Caco-2 (cell line): ENCODE data around the gene EPS8L2. TPM values are rescaled to one million over a fixed set of nuclear protein-coding genes. Genes with fewer than 3 reads are reported as not detected.

Experiments used
- BruUV-seq: library from RNA; stranded (reverse); fragments of 400-500 nt; replicated peaks from 2 replicates; lab custom pipeline; 2021; lab: Mats Ljungman, UMichigan
- CTCF ChIA-PET: fragments of 300-600 bp; sonication (Branson Sonifier 250); formaldehyde crosslinking; loops from one replicate; lab custom pipeline; 2022; ENCODE audit warnings: antibody characterized with exemption; lab: Charles Lee
- POLR2A ChIA-PET: fragments of 300-600 bp; sonication (Branson Sonifier 250); formaldehyde crosslinking; loops from one replicate; lab custom pipeline; 2022; ENCODE audit warnings: antibody characterized with exemption; lab: Charles Lee
- DNase-seq, 2 experiments: peaks; one replicate each; pipeline versions ENCODE4 v3.0.0 to v3.0.0-alpha.2; 2020 to 2022
- H3K27me3 ChIP-seq: replicated peaks from 2 replicates; pipeline ENCODE4 v1.6.0; 2011; ENCODE audit warnings: low read length; ENCODE audit not compliant: control insufficient read depth, insufficient read depth
- H3K36me3 ChIP-seq: 2 replicates; pipeline ENCODE4 v1.5.1; 2011; ENCODE audit warnings: low read length; ENCODE audit not compliant: control insufficient read depth, insufficient read depth
- H3K4me1 ChIP-seq: fragments of 250-450 bp; sonication (Bioruptor Pico); 2 replicates; pipeline ENCODE4 v1.5.1; 2020; ENCODE audit warnings: mild to moderate bottlenecking
- H3K4me3 ChIP-seq: 2 replicates; pipeline ENCODE4 v1.5.1; 2011; ENCODE audit warnings: low read depth, mild to moderate bottlenecking, control low read depth, low read length
- H3K9me3 ChIP-seq: fragments of 250-450 bp; sonication (Bioruptor Pico); 2 replicates; pipeline ENCODE4 v1.5.1; 2020; ENCODE audit warnings: mild to moderate bottlenecking, moderate library complexity
- H3K27ac Mint-ChIP-seq: one replicate; pipeline ENCODE4 v1.8.0; 2022; ENCODE audit warnings: mixed read lengths; ENCODE audit not compliant: unreplicated experiment
- H3K27me3 Mint-ChIP-seq: one replicate; pipeline ENCODE4 v1.8.0; 2022; ENCODE audit warnings: mixed read lengths; ENCODE audit not compliant: insufficient read depth, unreplicated experiment
- H3K36me3 Mint-ChIP-seq: one replicate; pipeline ENCODE4 v1.8.0; 2022; ENCODE audit warnings: mild to moderate bottlenecking, mixed read lengths; ENCODE audit not compliant: insufficient read depth, unreplicated experiment
- H3K4me1 Mint-ChIP-seq: one replicate; pipeline ENCODE4 v1.8.0; 2022; ENCODE audit warnings: low read depth, mixed read lengths; ENCODE audit not compliant: unreplicated experiment
- H3K4me3 Mint-ChIP-seq: one replicate; pipeline ENCODE4 v1.8.0; 2022; ENCODE audit warnings: mild to moderate bottlenecking, moderate library complexity, mixed read lengths; ENCODE audit not compliant: unreplicated experiment
- H3K9me3 Mint-ChIP-seq: one replicate; pipeline ENCODE4 v1.8.0; 2022; ENCODE audit warnings: mixed read lengths; ENCODE audit not compliant: unreplicated experiment
- intact Hi-C: fragments of 100-400 bp; cut with micrococcal nuclease; formaldehyde crosslinking; loops from one replicate; pipeline ENCODE4 v1.10.0; 2022; ENCODE audit not compliant: unreplicated experiment
- total RNA-seq: library from RNA; stranded (reverse); gene quantifications from 2 replicates; pipeline ENCODE4 v1.2.3, GENCODE V29; 2022
- TF ChIP-seq, protein P1 (sequence below), 2 experiments: fragments of 200-600 bp in 1 of 2; IDR thresholded peaks; 1 replicate in 1 of 2; 2 replicates in 1 of 2; pipeline versions ENCODE4 v1.5.1 to v1.8.0; 2011 to 2022; ENCODE audit warnings: antibody characterized with exemption in 1 of 2, control low read depth in 1 of 2, inconsistent platforms in 1 of 2, low read depth in 1 of 2, low read length in 1 of 2, mild to moderate bottlenecking in 1 of 2, moderate library complexity in 1 of 2; ENCODE audit not compliant: insufficient read depth in 1 of 2, severe bottlenecking in 1 of 2, unreplicated experiment in 1 of 2

Gene EPS8L2
- total RNA-seq, 1 experiment from 2014 or later = 224 TPM

DNA sequence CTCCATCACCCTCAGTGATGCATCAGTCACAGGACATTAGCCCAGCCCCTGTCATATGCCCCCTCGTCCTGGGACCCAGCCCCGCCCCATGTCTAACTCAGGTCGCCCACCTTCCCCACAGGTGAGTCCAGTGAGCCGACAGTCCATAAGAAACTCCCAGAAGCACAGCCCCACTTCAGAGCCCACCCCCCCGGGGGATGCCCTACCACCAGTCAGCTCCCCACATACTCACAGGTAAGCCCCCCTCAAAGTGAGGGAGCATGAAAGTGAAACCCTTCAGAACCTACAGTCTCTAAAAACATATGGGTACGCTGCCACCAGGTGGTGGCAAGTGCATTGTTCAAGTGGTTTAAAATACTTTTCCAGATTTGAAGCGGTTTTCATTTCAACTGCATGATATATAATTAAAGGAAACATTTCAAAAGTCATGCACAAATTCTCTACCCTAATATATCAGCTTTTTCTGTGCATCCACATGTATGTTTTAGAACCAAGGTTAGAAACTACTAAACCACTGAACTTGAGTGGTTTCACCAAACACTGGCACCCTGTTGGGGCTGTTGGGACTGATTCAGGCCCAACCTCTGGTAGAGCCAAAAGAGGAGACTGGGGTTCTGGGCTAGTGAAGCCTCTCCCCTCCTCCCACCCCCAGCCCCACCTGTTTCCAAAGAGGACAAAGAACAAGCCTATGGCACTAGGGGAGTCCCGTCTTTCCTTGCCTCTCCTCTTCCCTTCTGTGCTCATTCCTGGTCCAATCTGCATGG, 17.3 kb downstream of the EPS8L2 start:
- H3K9me3 ChIP-seq = no peaks in the 10 kb centered on the region
- POLR2A ChIA-PET = no interaction called here
- CTCF ChIA-PET = interaction anchor here (0.6 to 1.7 kb wide), 4 partner anchors 16 to 95 kb away, joined by 3 to 7 read pairs (median 3); partner anchors contain the start of gene PNPLA2
- no peaks in the 10 kb centered on the region for H3K27me3 ChIP-seq
- peak in 1 of 2 experiments; percentile 57 for DNase-seq
- Mint-ChIP-seq H3K4me1 (no peaks in the 10 kb centered on the region), H3K9me3 (no peaks in the 10 kb centered on the region), H3K27me3 (no peaks in the 10 kb centered on the region), H3K27ac (no peak overlapping the region), H3K36me3 (peaks cover 73% of the 10 kb centered on the region), H3K4me3 (no peak overlapping the region)
- no peak overlapping the region for H3K4me3 ChIP-seq
- intact Hi-C loops = loop anchor here (1.0 to 10.0 kb wide), 4 partner anchors 16 to 169 kb away; no protein-coding TSS in a partner anchor
- TF ChIP-seq, protein P1, sequence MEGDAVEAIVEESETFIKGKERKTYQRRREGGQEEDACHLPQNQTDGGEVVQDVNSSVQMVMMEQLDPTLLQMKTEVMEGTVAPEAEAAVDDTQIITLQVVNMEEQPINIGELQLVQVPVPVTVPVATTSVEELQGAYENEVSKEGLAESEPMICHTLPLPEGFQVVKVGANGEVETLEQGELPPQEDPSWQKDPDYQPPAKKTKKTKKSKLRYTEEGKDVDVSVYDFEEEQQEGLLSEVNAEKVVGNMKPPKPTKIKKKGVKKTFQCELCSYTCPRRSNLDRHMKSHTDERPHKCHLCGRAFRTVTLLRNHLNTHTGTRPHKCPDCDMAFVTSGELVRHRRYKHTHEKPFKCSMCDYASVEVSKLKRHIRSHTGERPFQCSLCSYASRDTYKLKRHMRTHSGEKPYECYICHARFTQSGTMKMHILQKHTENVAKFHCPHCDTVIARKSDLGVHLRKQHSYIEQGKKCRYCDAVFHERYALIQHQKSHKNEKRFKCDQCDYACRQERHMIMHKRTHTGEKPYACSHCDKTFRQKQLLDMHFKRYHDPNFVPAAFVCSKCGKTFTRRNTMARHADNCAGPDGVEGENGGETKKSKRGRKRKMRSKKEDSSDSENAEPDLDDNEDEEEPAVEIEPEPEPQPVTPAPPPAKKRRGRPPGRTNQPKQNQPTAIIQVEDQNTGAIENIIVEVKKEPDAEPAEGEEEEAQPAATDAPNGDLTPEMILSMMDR (IDR thresholded peaks at IDR 0.05; ENCODE audit: insufficient read depth in 1 of 2, low read depth in 1 of 2, low read length in 1 of 2, severe bottlenecking in 1 of 2, unreplicated experiment in 1 of 2) = peak; percentile 58 to 59
- no TSS peak for BruUV-seq
- peaks cover 7% of the 10 kb centered on the region for H3K36me3 ChIP-seq
- H3K4me1 ChIP-seq = no peaks in the 10 kb centered on the region

DNA sequence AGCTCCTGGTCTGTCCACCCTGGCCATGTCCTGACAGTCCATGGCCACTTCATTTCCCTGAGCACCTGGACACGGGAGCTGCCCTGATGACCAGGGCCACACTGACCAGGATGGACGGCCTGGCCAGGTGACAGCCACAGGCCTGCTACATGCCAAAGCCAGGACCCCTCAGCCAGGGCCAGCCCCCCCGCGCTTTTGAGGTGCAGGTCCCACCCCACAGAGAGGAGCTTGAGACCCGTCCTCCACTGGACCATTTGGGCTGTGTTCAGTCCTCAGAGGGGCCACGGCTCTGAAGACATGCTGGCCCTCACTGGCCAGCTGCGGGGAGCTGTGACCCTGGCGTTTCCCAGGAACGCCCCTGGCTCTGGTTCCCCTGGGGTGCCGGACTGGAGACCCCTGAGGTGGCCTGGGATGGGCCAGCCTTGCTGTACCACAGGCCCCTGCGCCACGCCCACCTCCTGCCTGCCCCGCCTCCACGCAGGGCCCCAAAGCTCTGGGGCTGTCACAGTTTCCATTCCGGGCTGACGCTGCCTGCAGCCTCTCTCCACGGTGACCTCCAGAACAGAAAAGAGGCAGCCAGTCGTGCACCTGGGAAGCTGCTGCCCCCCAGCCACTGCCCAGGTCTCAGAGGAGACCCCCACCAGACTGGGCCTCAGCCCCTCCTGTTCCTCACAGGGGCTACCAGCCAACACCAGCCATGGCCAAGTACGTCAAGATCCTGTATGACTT, 18.2 kb downstream of the EPS8L2 start:
- Histone ChIP-seq H3K36me3 (peaks cover 7% of the 10 kb centered on the region), H3K27me3 (no peaks in the 10 kb centered on the region), H3K9me3 (no peaks in the 10 kb centered on the region), H3K4me3 (no peak overlapping the region), H3K4me1 (peaks cover 6% of the 10 kb centered on the region)
- H3K27me3 Mint-ChIP-seq = no peaks in the 10 kb centered on the region
- H3K27ac Mint-ChIP-seq = no peak overlapping the region
- TF ChIP-seq, protein P1 (IDR thresholded peaks at IDR 0.05; ENCODE audit: insufficient read depth in 1 of 2, low read depth in 1 of 2, low read length in 1 of 2, severe bottlenecking in 1 of 2, unreplicated experiment in 1 of 2) = no peak
- intact Hi-C loops = loop anchor here (10.0 kb wide), 1 partner anchor 169 kb away; no protein-coding TSS in a partner anchor
- ChIA-PET CTCF (interaction anchor here (0.6 kb wide), 1 partner anchor 169 kb away, joined by 4 read pairs; no protein-coding TSS in a partner anchor), POLR2A (no interaction called here)
- DNase-seq = no peak
- H3K9me3 Mint-ChIP-seq = no peaks in the 10 kb centered on the region
- H3K36me3 Mint-ChIP-seq = peaks cover 76% of the 10 kb centered on the region
- no peaks in the 10 kb centered on the region for H3K4me1 Mint-ChIP-seq
- BruUV-seq = no TSS peak
- no peak overlapping the region for H3K4me3 Mint-ChIP-seq

DNA sequence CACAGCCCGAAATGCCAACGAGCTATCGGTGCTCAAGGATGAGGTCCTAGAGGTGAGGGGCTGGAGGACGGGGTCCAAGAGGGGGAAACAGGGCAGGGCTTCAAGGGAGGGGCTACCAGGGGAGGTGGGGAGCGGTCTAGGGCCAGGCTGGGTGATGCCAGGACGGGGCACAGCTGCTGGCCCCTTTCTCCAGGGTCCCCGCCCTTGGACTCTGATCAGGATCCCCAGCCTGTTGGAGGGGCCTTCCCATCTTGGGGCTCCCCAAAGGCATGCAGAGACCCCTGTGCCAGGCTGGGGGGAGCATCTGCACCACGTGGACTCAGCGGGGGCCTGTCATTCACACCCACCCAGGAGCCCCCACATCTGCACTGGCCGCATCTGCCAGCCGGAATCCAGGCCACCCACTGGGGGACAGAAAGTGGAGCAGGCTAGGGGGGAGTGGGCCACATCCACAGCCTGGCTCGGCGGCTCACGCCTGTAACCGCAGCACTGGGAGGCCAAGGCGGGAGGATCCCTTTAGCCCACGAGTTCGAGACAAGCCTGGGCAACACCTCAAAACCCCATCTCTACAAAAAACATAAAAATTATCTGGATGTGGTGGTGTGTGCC, 18.9 kb downstream of the EPS8L2 start:
- no peaks in the 10 kb centered on the region for H3K9me3 Mint-ChIP-seq
- peaks cover 3% of the 10 kb centered on the region for H3K4me1 Mint-ChIP-seq
- peaks cover 76% of the 10 kb centered on the region for H3K36me3 Mint-ChIP-seq
- no TSS peak for BruUV-seq
- ChIA-PET CTCF (interaction anchor here (0.6 kb wide), 1 partner anchor 170 kb away, joined by 4 read pairs; no protein-coding TSS in a partner anchor), POLR2A (no interaction called here)
- no peak overlapping the region for H3K27ac Mint-ChIP-seq
- Histone ChIP-seq H3K9me3 (no peaks in the 10 kb centered on the region), H3K36me3 (peaks cover 7% of the 10 kb centered on the region), H3K4me3 (no peak overlapping the region), H3K4me1 (peaks cover 13% of the 10 kb centered on the region), H3K27me3 (no peaks in the 10 kb centered on the region)
- TF ChIP-seq, protein P1 (IDR thresholded peaks at IDR 0.05; ENCODE audit: insufficient read depth in 1 of 2, low read depth in 1 of 2, low read length in 1 of 2, severe bottlenecking in 1 of 2, unreplicated experiment in 1 of 2) = no peak
- no peaks in the 10 kb centered on the region for H3K27me3 Mint-ChIP-seq
- DNase-seq = no peak
- intact Hi-C loops = loop anchor here (10.0 kb wide), 1 partner anchor 170 kb away; no protein-coding TSS in a partner anchor
- no peak overlapping the region for H3K4me3 Mint-ChIP-seq
